OCI-LY1 (cell line): ENCODE data around the gene EHD1.

Experiments used
- H2AFZ ChIP-seq: fragments of 200-600 bp; sonication (generic), shearing (Covaris generic); 2 replicates; pipeline ENCODE4 v1.6.0; 2014; ENCODE audit warnings: antibody characterized with exemption, mild to moderate bottlenecking, low read length
- H3F3A ChIP-seq: fragments of 200-600 bp; sonication (generic), shearing (Covaris generic); 2 replicates; pipeline ENCODE4 v1.6.0; 2014; ENCODE audit warnings: mild to moderate bottlenecking, antibody characterized with exemption, low read length, moderate library complexity; ENCODE audit not compliant: insufficient read depth
- H3K27ac ChIP-seq: fragments of 200-600 bp; sonication (generic); 2 replicates; pipeline ENCODE4 v1.5.1; 2014; ENCODE audit warnings: low read length, mixed run types, mild to moderate bottlenecking, low read depth; ENCODE audit not compliant: poor library complexity, severe bottlenecking
- H3K27me3 ChIP-seq: fragments of 200-600 bp; sonication (generic); 2 replicates; pipeline ENCODE4 v1.6.0; 2014; ENCODE audit warnings: antibody characterized with exemption, mild to moderate bottlenecking, low read length, moderate library complexity; ENCODE audit not compliant: insufficient read depth
- H3K36me3 ChIP-seq: fragments of 200-600 bp; sonication (generic); 2 replicates; pipeline ENCODE4 v1.6.1; 2014; ENCODE audit warnings: mild to moderate bottlenecking, antibody characterized with exemption, low read length, moderate library complexity, mixed read lengths; ENCODE audit not compliant: insufficient read depth
- H3K4me1 ChIP-seq: fragments of 200-600 bp; sonication (generic); 2 replicates; pipeline ENCODE4 v1.5.1; 2014; ENCODE audit warnings: mild to moderate bottlenecking, low read length, moderate library complexity; ENCODE audit not compliant: insufficient read depth, severe bottlenecking
- H3K4me2 ChIP-seq: fragments of 200-600 bp; sonication (generic), shearing (Covaris generic); 2 replicates; pipeline ENCODE4 v1.6.1; 2014; ENCODE audit warnings: low read length
- H3K4me3 ChIP-seq: fragments of 200-600 bp; sonication (generic); 2 replicates; pipeline ENCODE4 v1.5.1; 2014; ENCODE audit warnings: low read length, low read depth, mild to moderate bottlenecking, mixed read lengths; ENCODE audit not compliant: poor library complexity, severe bottlenecking
- H3K79me2 ChIP-seq: fragments of 200-600 bp; shearing (Covaris generic); 2 replicates; pipeline ENCODE4 v1.6.1; 2016; ENCODE audit warnings: mixed run types, low read length, mixed read lengths; ENCODE audit not compliant: insufficient read depth
- H3K9ac ChIP-seq: fragments of 200-600 bp; sonication (generic), shearing (Covaris generic); 2 replicates; pipeline ENCODE4 v1.6.1; 2014; ENCODE audit warnings: mild to moderate bottlenecking, low read length, mixed read lengths
- H3K9me2 ChIP-seq: fragments of 200-600 bp; sonication (generic), shearing (Covaris generic); 2 replicates; pipeline ENCODE4 v1.6.1; 2014; ENCODE audit warnings: low read depth, mild to moderate bottlenecking, low read length, mixed read lengths
- H3K9me3 ChIP-seq: fragments of 200-600 bp; shearing (Covaris generic); 2 replicates; pipeline ENCODE4 v1.6.1; 2014; ENCODE audit warnings: low read length, mixed read lengths
- H4K20me1 ChIP-seq: fragments of 200-600 bp; sonication (generic), shearing (Covaris generic); 2 replicates; pipeline ENCODE4 v1.6.0; 2016; ENCODE audit warnings: mild to moderate bottlenecking, low read length; ENCODE audit not compliant: insufficient read depth
- CTCF ChIP-seq: fragments of 200-600 bp; sonication (generic), shearing (Covaris generic); IDR thresholded peaks from 2 replicates; pipeline ENCODE4 v1.5.1; 2017; ENCODE audit warnings: mild to moderate bottlenecking, antibody characterized with exemption, low read length, moderate library complexity, mixed read lengths
- EZH2 ChIP-seq: fragments of 200-600 bp; sonication (generic), shearing (Covaris generic); IDR thresholded peaks from 2 replicates; pipeline ENCODE4 v1.8.0; 2017; ENCODE audit warnings: borderline replicate concordance, mixed run types, mild to moderate bottlenecking, antibody characterized with exemption, low read length, moderate library complexity, mixed read lengths

EHD1 gene

DNA sequence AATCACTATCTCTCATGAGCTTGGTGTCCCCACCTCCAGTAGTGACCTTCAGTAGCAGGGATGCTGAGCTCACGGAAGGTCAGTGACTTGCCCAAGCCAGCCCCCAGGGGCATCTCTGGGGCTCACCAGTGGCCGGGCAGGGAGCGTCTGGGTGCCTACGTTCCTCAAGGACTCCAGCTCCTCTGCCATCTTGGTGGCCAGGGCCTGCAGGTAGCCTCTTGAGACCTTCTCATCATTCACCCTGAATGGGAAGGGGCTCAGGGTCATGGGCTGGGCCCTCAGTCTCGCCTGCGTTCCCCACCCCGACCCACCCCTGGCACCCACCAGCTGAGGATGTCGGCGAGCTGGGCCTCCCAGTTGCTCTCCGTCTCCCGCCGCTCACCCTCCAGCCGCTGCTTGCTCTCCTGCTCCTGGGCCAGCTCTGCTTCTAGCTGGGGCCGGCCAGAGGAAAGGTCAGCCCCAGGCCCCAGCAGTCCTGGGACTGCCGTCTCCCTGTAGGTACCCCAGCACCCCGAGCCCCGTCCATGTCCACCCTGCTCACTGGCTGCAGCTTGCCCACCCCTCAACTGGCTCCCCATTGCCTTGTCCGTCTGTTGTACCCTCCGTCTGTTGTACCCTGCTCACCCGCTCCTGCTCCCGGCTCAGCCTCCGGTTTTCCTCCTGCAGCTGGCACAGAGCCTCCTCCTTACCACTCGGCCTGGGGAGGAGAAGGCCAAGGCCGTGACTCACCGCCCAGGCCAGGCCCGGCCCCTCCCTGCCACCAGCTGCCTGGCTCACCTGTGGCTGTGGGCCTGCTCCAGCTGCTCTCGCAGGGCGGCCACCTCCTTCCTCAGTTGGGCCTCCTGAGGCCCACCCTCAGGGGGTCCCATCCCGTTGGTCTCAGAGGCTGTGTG lies 43.5 kb downstream of the EHD1 start:
- Histone ChIP-seq H3K79me2 (no peaks in the 10 kb centered on the region), H3K9me2 (no peaks in the 10 kb centered on the region), H3K9ac (no peak overlapping the region), H2AFZ (no peak overlapping the region), H3K27me3 (no peaks in the 10 kb centered on the region), H3K4me1 (no peaks in the 10 kb centered on the region), H3K4me2 (no peak overlapping the region), H3F3A (no peaks in the 10 kb centered on the region), H3K36me3 (peaks cover 55% of the 10 kb centered on the region), H3K4me3 (no peak overlapping the region), H3K27ac (no peak overlapping the region), H4K20me1 (no peaks in the 10 kb centered on the region), H3K9me3 (no peaks in the 10 kb centered on the region)
- no peak for TF ChIP-seq CTCF
- no peak for TF ChIP-seq EZH2

DNA sequence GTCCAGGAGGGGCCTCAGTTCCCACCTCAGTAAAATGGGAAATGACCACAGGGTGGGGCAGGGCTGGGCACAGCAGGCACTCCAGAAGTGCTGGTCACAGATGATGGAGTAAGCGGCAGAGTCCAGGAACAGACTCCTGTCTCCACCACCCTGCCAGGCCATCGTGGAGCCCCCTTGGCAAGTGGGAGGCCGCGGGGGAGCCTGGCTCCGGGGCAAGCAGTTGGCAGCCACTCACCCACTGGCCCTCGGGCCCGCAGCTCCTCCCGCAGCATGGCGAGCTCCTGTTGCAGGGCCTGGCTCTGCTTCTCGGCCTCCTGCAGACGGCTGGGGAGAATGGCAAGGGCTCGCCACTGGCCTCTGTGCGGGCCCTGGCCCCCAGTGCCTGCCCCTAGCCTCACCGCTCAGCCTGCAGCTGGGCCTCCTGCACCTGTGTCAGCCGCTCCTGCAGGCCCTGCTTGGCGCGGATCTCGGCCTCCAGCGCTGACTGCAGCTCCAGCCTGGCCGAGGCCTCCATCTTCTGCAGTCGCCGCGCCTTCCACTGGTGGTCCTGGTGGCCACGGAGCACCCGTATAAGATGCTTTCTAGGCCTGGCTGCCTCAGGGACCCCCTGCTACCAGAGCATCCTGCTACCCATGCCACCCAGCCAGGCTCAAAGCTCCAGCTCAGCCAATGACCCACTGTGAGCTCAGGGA lies 44.2 kb downstream of the EHD1 start:
- H3K27ac ChIP-seq = no peak overlapping the region
- H3K79me2 ChIP-seq = no peaks in the 10 kb centered on the region
- no peaks in the 10 kb centered on the region for H3K4me1 ChIP-seq
- no peaks in the 10 kb centered on the region for H3K9me2 ChIP-seq
- H4K20me1 ChIP-seq = no peaks in the 10 kb centered on the region
- H3K27me3 ChIP-seq = no peaks in the 10 kb centered on the region
- H2AFZ ChIP-seq = no peak overlapping the region
- H3K9me3 ChIP-seq = no peaks in the 10 kb centered on the region
- H3K36me3 ChIP-seq = peaks cover 55% of the 10 kb centered on the region
- no peak overlapping the region for H3K9ac ChIP-seq
- TF ChIP-seq EZH2 (no peak), CTCF (no peak)
- no peaks in the 10 kb centered on the region for H3F3A ChIP-seq
- no peak overlapping the region for H3K4me2 ChIP-seq
- H3K4me3 ChIP-seq = no peak overlapping the region

GRCh38 chr11:64833509-64833908 lies 44.9 kb downstream of the EHD1 start:
- H3K27me3 ChIP-seq = no peaks in the 10 kb centered on the region
- H3K4me2 ChIP-seq = no peak overlapping the region
- no peaks in the 10 kb centered on the region for H3K79me2 ChIP-seq
- TF ChIP-seq EZH2 (no peak), CTCF (no peak)
- H2AFZ ChIP-seq = no peak overlapping the region
- H3F3A ChIP-seq = no peaks in the 10 kb centered on the region
- no peak overlapping the region for H3K9ac ChIP-seq
- no peaks in the 10 kb centered on the region for H3K9me3 ChIP-seq
- no peak overlapping the region for H3K4me3 ChIP-seq
- no peaks in the 10 kb centered on the region for H3K4me1 ChIP-seq
- H4K20me1 ChIP-seq = no peaks in the 10 kb centered on the region
- no peak overlapping the region for H3K27ac ChIP-seq
- no peaks in the 10 kb centered on the region for H3K9me2 ChIP-seq
- peaks cover 53% of the 10 kb centered on the region for H3K36me3 ChIP-seq
